ENCODE measurements around the gene TOLLIP.

The TOLLIP gene

GRCh38 chr11:1228101-1228821, 81.2 kb downstream of the TOLLIP start:
- no peak for DNase-seq

GRCh38 chr11:1227551-1228100, 81.8 kb downstream of the TOLLIP start:
- DNase-seq: no peak

GRCh38 chr11:1226986-1227550, 82.4 kb downstream of the TOLLIP start:
- DNase-seq: no peak

GRCh38 chr11:1226226-1226985, 83.0 kb downstream of the TOLLIP start:
- no peak for DNase-seq

GRCh38 chr11:1225386-1226225, 83.8 kb downstream of the TOLLIP start:
- DNase-seq: no peak

GRCh38 chr11:1224491-1225385, 84.7 kb downstream of the TOLLIP start:
- no peak for DNase-seq
